Cardiac muscle cell (in vitro differentiated cells and primary cell): Measurements from ENCODE around the gene PRRG1. TPM values are rescaled to one million over a fixed set of nuclear protein-coding genes. Genes with fewer than 3 reads are reported as not detected.
A peak's percentile ranks its signal among the peaks of the same experiment; 100 is the strongest.

Experiments used
- DNase-seq, 2 donors: peaks; one replicate each; pipeline versions ENCODE4 v3.0.0 to v3.0.0-alpha.2; 2010 to 2017; ENCODE audit warnings: low read depth in 1 of 2, low spot score in 1 of 2
- H3K27ac ChIP-seq: fragments of 200-600 bp; sonication (generic); 2 replicates; pipeline ENCODE4 v1.5.1; 2016
- H3K27me3 ChIP-seq: fragments of 200-600 bp; sonication (generic); 2 replicates; pipeline ENCODE4 v1.6.0; 2016; ENCODE audit warnings: control low read depth
- H3K36me3 ChIP-seq: fragments of 200-600 bp; sonication (generic); 2 replicates; pipeline ENCODE4 v1.5.1; 2016; ENCODE audit warnings: control low read depth
- H3K4me1 ChIP-seq: fragments of 200-600 bp; sonication (generic); 2 replicates; pipeline ENCODE4 v1.8.1; 2017; ENCODE audit warnings: low read depth, mild to moderate bottlenecking, mixed run types
- H3K4me3 ChIP-seq: fragments of 200-600 bp; sonication (generic); 2 replicates; pipeline ENCODE4 v1.5.1; 2016; ENCODE audit warnings: mild to moderate bottlenecking
- H3K9me3 ChIP-seq: fragments of 200-600 bp; sonication (generic); 2 replicates; pipeline ENCODE4 v1.5.1; 2017; ENCODE audit warnings: low read depth, mild to moderate bottlenecking, control low read depth
- CTCF ChIP-seq: IDR thresholded peaks from 2 replicates; pipeline ENCODE4 v1.5.1; 2012; ENCODE audit warnings: low read depth, mild to moderate bottlenecking, low read length
- polyA plus RNA-seq: library from polyadenylated mRNA; unstranded; fragments of >200 nt; fragmentation: Nextera tagmentation; extraction: Ambion mirVana; gene quantifications from 2 replicates; pipeline ENCODE4 v1.2.1, GENCODE V29; 2016
- total RNA-seq: library from RNA; depleted of rRNA; stranded (reverse); fragments of >200 nt; gene quantifications from 2 replicates; pipeline ENCODE4 v1.2.3, GENCODE V29; 2016

Gene PRRG1
- total and polyA plus RNA-seq, 2 experiments from 2014 or later, result 10.5 to 13.4 TPM

GRCh38 chrX:37405956-37406355 lies 56.8 kb downstream of the PRRG1 start:
- no peak for TF ChIP-seq CTCF
- DNase-seq, result peak; percentile 23 to 84
- peaks cover 49% of the 10 kb centered on the region for H3K4me1 ChIP-seq
- H3K9me3 ChIP-seq, result no peaks in the 10 kb centered on the region
- H3K27me3 ChIP-seq, result no peaks in the 10 kb centered on the region
- no peak overlapping the region for H3K4me3 ChIP-seq
- H3K27ac ChIP-seq, result peak overlapping the region; percentile 78
- no peaks in the 10 kb centered on the region for H3K36me3 ChIP-seq

- Histone ChIP-seq H3K27me3 (no peaks in the 10 kb centered on the region), H3K9me3 (no peaks in the 10 kb centered on the region), H3K36me3 (no peaks in the 10 kb centered on the region), H3K4me1 (peaks cover 49% of the 10 kb centered on the region), H3K27ac (no peak overlapping the region), H3K4me3 (no peak overlapping the region)
- TF ChIP-seq CTCF, result no peak
- DNase-seq, result no peak
Observed at GRCh38 chrX:37407736-37408135, 58.6 kb downstream of the PRRG1 start.

- TF ChIP-seq CTCF, result no peak
- Histone ChIP-seq H3K27me3 (no peaks in the 10 kb centered on the region), H3K4me1 (peaks cover 47% of the 10 kb centered on the region), H3K4me3 (no peak overlapping the region), H3K27ac (peak overlapping the region; percentile 72), H3K9me3 (no peaks in the 10 kb centered on the region), H3K36me3 (no peaks in the 10 kb centered on the region)
- peak in 1 of 2 donors; percentile 33 for DNase-seq
Observed at GRCh38 chrX:37409278-37409677, 60.1 kb downstream of the PRRG1 start.

- H3K4me1 ChIP-seq, result peaks cover 8% of the 10 kb centered on the region
- TF ChIP-seq CTCF, result no peak
Observed at GRCh38 chrX:37420185-37420584, 71.0 kb downstream of the PRRG1 start.

GRCh38 chrX:37420756-37421155 lies 71.6 kb downstream of the PRRG1 start:
- Histone ChIP-seq H3K9me3 (no peaks in the 10 kb centered on the region), H3K27me3 (no peaks in the 10 kb centered on the region), H3K4me3 (no peak overlapping the region), H3K4me1 (peaks cover 13% of the 10 kb centered on the region), H3K36me3 (no peaks in the 10 kb centered on the region), H3K27ac (no peak overlapping the region)
- no peak for DNase-seq
- TF ChIP-seq CTCF, result no peak

More at GRCh38 chrX:37420185-37420584, 71.0 kb downstream of the PRRG1 start:
- Histone ChIP-seq H3K36me3 (no peaks in the 10 kb centered on the region), H3K4me3 (no peak overlapping the region), H3K27ac (no peak overlapping the region), H3K27me3 (no peaks in the 10 kb centered on the region), H3K9me3 (no peaks in the 10 kb centered on the region)
- no peak for DNase-seq

GRCh38 chrX:37424000-37424429 lies 74.9 kb downstream of the PRRG1 start:
- Histone ChIP-seq H3K27me3 (no peaks in the 10 kb centered on the region), H3K4me3 (no peak overlapping the region), H3K4me1 (peaks cover 23% of the 10 kb centered on the region), H3K9me3 (no peaks in the 10 kb centered on the region), H3K36me3 (no peaks in the 10 kb centered on the region), H3K27ac (peak overlapping the region; percentile 72)
- DNase-seq, result peak in 1 of 2 donors; percentile 13
- TF ChIP-seq CTCF, result no peak
